Endothelial cell of umbilical vein (primary cell): ENCODE results near the gene B4GALNT1. TPM values are rescaled to one million over a fixed set of nuclear protein-coding genes. Genes with fewer than 3 reads are reported as not detected.

Source experiments
- BruUV-seq: library from RNA; stranded (reverse); fragments of 400-500 nt; replicated peaks from 2 replicates; lab custom pipeline; 2021; lab: Mats Ljungman, UMichigan
- CTCF ChIA-PET: fragments of 300-600, 350-600 bp; sonication (Branson Sonifier 250); formaldehyde crosslinking; loops from one replicate; lab custom pipeline; 2021; ENCODE audit warnings: antibody characterized with exemption, inconsistent platforms; lab: Charles Lee
- POLR2A ChIA-PET: fragments of 300-600, 350-600 bp; sonication (Branson Sonifier 250); formaldehyde crosslinking; loops from one replicate; lab custom pipeline; 2021; ENCODE audit warnings: antibody characterized with exemption, inconsistent platforms; lab: Charles Lee
- DNase-seq: peaks from one replicate; pipeline ENCODE4 v3.0.0-alpha.2; 2011; ENCODE audit warnings: low read depth, low spot score
- FAIRE-seq: peaks from 2 replicates; lab custom pipeline; 2011; peaks lifted over from hg19 to GRCh38; lab: Jason Lieb, UNC
- H2AFZ ChIP-seq: 2 replicates; pipeline ENCODE4 v1.6.0; 2012; ENCODE audit warnings: low read depth, low read length, control low read depth, inconsistent platforms
- H3K27ac ChIP-seq: 2 replicates; pipeline ENCODE4 v1.5.1; 2011; ENCODE audit warnings: low read depth, mild to moderate bottlenecking, control low read depth, low read length, moderate library complexity; ENCODE audit not compliant: insufficient read depth
- H3K27me3 ChIP-seq, 2 experiments: 2 replicates each; pipeline versions ENCODE4 v1.6.0 to v1.6.1; 2011; ENCODE audit warnings: low read length in 2 of 2, mixed read lengths in 1 of 2; ENCODE audit not compliant: control insufficient read depth in 2 of 2, insufficient read depth in 2 of 2
- H3K36me3 ChIP-seq, 2 experiments: 2 replicates in 1 of 2; 3 replicates in 1 of 2; pipeline ENCODE4 v1.5.1; 2011; ENCODE audit warnings: low read length in 2 of 2, mild to moderate bottlenecking in 1 of 2, moderate library complexity in 1 of 2; ENCODE audit not compliant: control insufficient read depth in 2 of 2, insufficient read depth in 2 of 2; ENCODE audit errors: extremely low read depth in 1 of 2
- H3K4me1 ChIP-seq: 3 replicates; pipeline ENCODE4 v1.5.1; 2011; ENCODE audit warnings: mild to moderate bottlenecking, low read length; ENCODE audit not compliant: control insufficient read depth, insufficient read depth; ENCODE audit errors: extremely low read depth
- H3K4me2 ChIP-seq: 2 replicates; pipeline ENCODE4 v1.6.1; 2011; ENCODE audit warnings: low read length, control low read depth, mixed read lengths; ENCODE audit not compliant: insufficient read depth
- H3K4me3 ChIP-seq, 3 experiments: fragments of 200-600 bp in 1 of 3; sonication (generic), shearing (Covaris generic) in 1 of 3; replicated peaks in 1 of 3; 2 replicates each; pipeline ENCODE4 v1.5.1; 2011 to 2016; ENCODE audit warnings: control low read depth in 3 of 3, low read length in 3 of 3, mild to moderate bottlenecking in 2 of 3, inconsistent platforms in 1 of 3, low read depth in 1 of 3, moderate library complexity in 1 of 3; ENCODE audit not compliant: insufficient read depth in 1 of 3
- H3K79me2 ChIP-seq: 2 replicates; pipeline ENCODE4 v1.6.0; 2012; ENCODE audit warnings: low read length, inconsistent platforms; ENCODE audit not compliant: control insufficient read depth, insufficient read depth
- H3K9ac ChIP-seq: replicated peaks from 2 replicates; pipeline ENCODE3; 2011; ENCODE audit warnings: low read length, control low read depth; ENCODE audit not compliant: insufficient read depth; ENCODE audit errors: extremely low read depth
- H3K9me1 ChIP-seq: replicated peaks from 3 replicates; pipeline ENCODE4 v1.6.0; 2011; ENCODE audit warnings: mild to moderate bottlenecking, low read length; ENCODE audit not compliant: control insufficient read depth, insufficient read depth; ENCODE audit errors: extremely low read depth
- H3K9me3 ChIP-seq: replicated peaks from 2 replicates; pipeline ENCODE4 v1.5.1; 2012; ENCODE audit warnings: low read length, inconsistent platforms; ENCODE audit not compliant: control insufficient read depth, insufficient read depth
- H4K20me1 ChIP-seq: replicated peaks from 2 replicates; pipeline ENCODE3; 2011; ENCODE audit warnings: mild to moderate bottlenecking, low read length; ENCODE audit not compliant: control insufficient read depth, insufficient read depth; ENCODE audit errors: extremely low read depth
- EZH2 ChIP-seq: IDR thresholded peaks from 2 replicates; pipeline ENCODE4 v1.6.1; 2012; ENCODE audit warnings: borderline replicate concordance, low read depth, mild to moderate bottlenecking, moderate library complexity, low read length, inconsistent platforms; ENCODE audit not compliant: severe bottlenecking
- FOS ChIP-seq: IDR thresholded peaks from 2 replicates; pipeline ENCODE4 v1.6.1; 2011; ENCODE audit warnings: mild to moderate bottlenecking, low read length, moderate library complexity, borderline replicate concordance; ENCODE audit not compliant: insufficient read depth
- GATA2 ChIP-seq: IDR thresholded peaks from 2 replicates; pipeline ENCODE4 v1.7.0; 2011; ENCODE audit warnings: low read depth, mild to moderate bottlenecking, moderate library complexity, mixed read lengths, low read length; ENCODE audit not compliant: insufficient read length, insufficient read depth
- JUN ChIP-seq: IDR thresholded peaks from 2 replicates; pipeline ENCODE4 v1.6.1; 2011; ENCODE audit warnings: borderline replicate concordance, low read depth; ENCODE audit not compliant: insufficient read length, insufficient read depth
- MYC ChIP-seq: IDR thresholded peaks from one replicate; pipeline ENCODE4 v1.6.1; 2011; ENCODE audit warnings: mild to moderate bottlenecking, low read depth, low read length
- POLR2A ChIP-seq: IDR thresholded peaks from 2 replicates; pipeline ENCODE4 v1.6.1; 2012; ENCODE audit warnings: low read depth, mild to moderate bottlenecking, control low read depth, low read length
- POLR2AphosphoS5 ChIP-seq: IDR thresholded peaks from 2 replicates; pipeline ENCODE4 v1.6.1; 2012; ENCODE audit warnings: low read depth, mild to moderate bottlenecking, control low read depth, low read length, moderate library complexity; ENCODE audit not compliant: insufficient read depth
- dilution Hi-C: fragments of 300-500 bp; cut with MboI; formaldehyde crosslinking; loops from one replicate; pipeline ENCODE4 v1.15.0; 2019; ENCODE audit warnings: low sequenced_read_pairs; ENCODE audit not compliant: extremely low pct_ligation_motif_present
- intact Hi-C: fragments of 100-400 bp; cut with micrococcal nuclease; formaldehyde crosslinking; loops from one replicate; pipeline ENCODE4 v1.10.0; 2022
- polyA plus RNA-seq, 4 experiments: library from polyadenylated mRNA; depleted of rRNA in 3 of 4; stranded (reverse) in 3 of 4; unstranded in 1 of 4; fragments of >200 nt; gene quantifications; 2 replicates each; pipeline versions ENCODE4 v1.2.1 to v1.2.3, GENCODE V29; 2011 to 2012; ENCODE audit warnings: missing spikeins in 1 of 4
- total RNA-seq: library from RNA; stranded (reverse); gene quantifications from 2 replicates; pipeline ENCODE4 v1.2.3, GENCODE V29; 2021
- TF ChIP-seq, protein P1 (sequence below): IDR thresholded peaks from 2 replicates; pipeline ENCODE4 v1.6.1; 2011; ENCODE audit not compliant: insufficient read depth, insufficient read length
- TF ChIP-seq, protein P2 (sequence below), 2 donors: IDR thresholded peaks; 1 replicate in 1 of 2; 2 replicates in 1 of 2; pipeline ENCODE4 v1.5.1; 2011; ENCODE audit warnings: low read length in 2 of 2, mild to moderate bottlenecking in 2 of 2, moderate library complexity in 2 of 2, control low read depth in 1 of 2, inconsistent platforms in 1 of 2, low read depth in 1 of 2; ENCODE audit not compliant: insufficient read depth in 1 of 2; ENCODE audit errors: extremely low read depth in 1 of 2

Gene B4GALNT1
- total and polyA plus RNA-seq, 2 donors (not counting 3 experiments of a cell fraction or from before 2014, with no cell fraction given), result 0.33 to 0.35 TPM

DNA sequence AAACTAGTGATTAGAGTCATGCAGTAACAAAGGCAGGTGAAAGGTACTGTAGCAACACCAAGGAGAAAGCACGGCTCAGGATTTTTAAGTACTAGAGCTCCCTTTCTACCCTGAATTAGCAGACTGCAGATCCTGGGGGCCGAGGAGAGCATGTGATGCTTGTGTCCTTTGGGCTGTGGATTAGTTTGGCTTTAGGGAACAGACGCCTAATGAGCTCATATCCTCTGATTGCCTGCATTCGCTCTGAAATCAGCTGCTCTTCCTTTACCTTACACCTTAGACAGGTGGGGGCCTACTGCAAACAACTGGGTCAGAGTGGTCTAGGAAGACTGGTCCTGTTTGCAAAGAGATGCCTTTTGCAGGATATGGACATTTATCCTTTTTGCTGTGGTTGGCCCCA lies 39.8 kb downstream of the B4GALNT1 start:
- dilution Hi-C loops, result no loop called here
- H3K4me3 ChIP-seq, result no peak overlapping the region
- DNase-seq, result no peak
- H2AFZ ChIP-seq, result no peak overlapping the region
- no peaks in the 10 kb centered on the region for H3K36me3 ChIP-seq
- no peaks in the 10 kb centered on the region for H3K9me3 ChIP-seq
- peaks cover 5% of the 10 kb centered on the region for H3K4me1 ChIP-seq
- H3K9ac ChIP-seq, result no peak overlapping the region
- CTCF ChIA-PET, result interaction anchor here (0.5 to 3.3 kb wide), 6 partner anchors 10 to 344 kb away, joined by 3 to 63 read pairs (median 4); partner anchors contain the start of genes B4GALNT1 and OS9
- BruUV-seq, result no TSS peak
- H3K4me2 ChIP-seq, result no peak overlapping the region
- no peaks in the 10 kb centered on the region for H3K9me1 ChIP-seq
- peaks cover 1 to 4% of the 10 kb centered on the region in 2 experiments for H3K27me3 ChIP-seq
- no peak for TF ChIP-seq POLR2A
- TF ChIP-seq, protein P1, sequence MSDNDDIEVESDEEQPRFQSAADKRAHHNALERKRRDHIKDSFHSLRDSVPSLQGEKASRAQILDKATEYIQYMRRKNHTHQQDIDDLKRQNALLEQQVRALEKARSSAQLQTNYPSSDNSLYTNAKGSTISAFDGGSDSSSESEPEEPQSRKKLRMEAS, result no peak
- TF ChIP-seq JUN, result no peak
- TF ChIP-seq GATA2, result no peak
- TF ChIP-seq, protein P2, sequence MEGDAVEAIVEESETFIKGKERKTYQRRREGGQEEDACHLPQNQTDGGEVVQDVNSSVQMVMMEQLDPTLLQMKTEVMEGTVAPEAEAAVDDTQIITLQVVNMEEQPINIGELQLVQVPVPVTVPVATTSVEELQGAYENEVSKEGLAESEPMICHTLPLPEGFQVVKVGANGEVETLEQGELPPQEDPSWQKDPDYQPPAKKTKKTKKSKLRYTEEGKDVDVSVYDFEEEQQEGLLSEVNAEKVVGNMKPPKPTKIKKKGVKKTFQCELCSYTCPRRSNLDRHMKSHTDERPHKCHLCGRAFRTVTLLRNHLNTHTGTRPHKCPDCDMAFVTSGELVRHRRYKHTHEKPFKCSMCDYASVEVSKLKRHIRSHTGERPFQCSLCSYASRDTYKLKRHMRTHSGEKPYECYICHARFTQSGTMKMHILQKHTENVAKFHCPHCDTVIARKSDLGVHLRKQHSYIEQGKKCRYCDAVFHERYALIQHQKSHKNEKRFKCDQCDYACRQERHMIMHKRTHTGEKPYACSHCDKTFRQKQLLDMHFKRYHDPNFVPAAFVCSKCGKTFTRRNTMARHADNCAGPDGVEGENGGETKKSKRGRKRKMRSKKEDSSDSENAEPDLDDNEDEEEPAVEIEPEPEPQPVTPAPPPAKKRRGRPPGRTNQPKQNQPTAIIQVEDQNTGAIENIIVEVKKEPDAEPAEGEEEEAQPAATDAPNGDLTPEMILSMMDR (IDR thresholded peaks at IDR 0.05; ENCODE audit: extremely low read depth in 1 of 2, insufficient read depth in 1 of 2, low read depth in 1 of 2, low read length in 2 of 2), result no peak
- no peak for TF ChIP-seq EZH2
- TF ChIP-seq MYC, result no peak
- no peak for TF ChIP-seq POLR2AphosphoS5
- TF ChIP-seq FOS, result no peak
- no peak overlapping the region for H3K27ac ChIP-seq
- POLR2A ChIA-PET, result no interaction called here
- no peak for FAIRE-seq
- no peaks in the 10 kb centered on the region for H3K79me2 ChIP-seq
- intact Hi-C loops, result no loop called here
- no peaks in the 10 kb centered on the region for H4K20me1 ChIP-seq
